HepG2 (cell line): ENCODE results near the gene CDH1. TPM values are rescaled to one million over a fixed set of nuclear protein-coding genes. Genes with fewer than 3 reads are reported as not detected.

Source experiments
- ATAC-seq: fragments of 200-7000 bp; cut with Tn5 transposase; 3 replicates; pipeline ENCODE4 v1.9.1; 2020; ENCODE audit warnings: mild to moderate bottlenecking, moderate library complexity
- BruUV-seq: library from RNA; stranded (reverse); fragments of 400-500 nt; replicated peaks from 2 replicates; lab custom pipeline; 2021; lab: Mats Ljungman, UMichigan
- CTCF ChIA-PET: fragments of 300-600 bp; formaldehyde crosslinking; extraction: SDS; loops from one replicate; lab custom pipeline; 2021; ENCODE audit warnings: low total read pairs, inconsistent platforms, low intra/inter-chr PET ratio; lab: Yijun Ruan, JAX
- POLR2A ChIA-PET: fragments of 350-600 bp; sonication (Branson Sonifier 250); formaldehyde crosslinking; loops from one replicate; lab custom pipeline; 2020; ENCODE audit warnings: antibody characterized with exemption, inconsistent platforms; lab: Yijun Ruan, JAX
- DNase-seq: peaks from one replicate; pipeline ENCODE4 v3.0.0-alpha.2; 2015; ENCODE audit warnings: low spot score
- FAIRE-seq: peaks from 3 replicates; lab custom pipeline; 2011; peaks lifted over from hg19 to GRCh38; lab: Jason Lieb, UNC
- H2AFZ ChIP-seq: one replicate; pipeline ENCODE4 v1.6.1; 2011; ENCODE audit warnings: low read length, inconsistent platforms
- H3K27ac ChIP-seq: fragments of 300-600 bp; 3 replicates; pipeline ENCODE4 v1.8.0; 2011; ENCODE audit warnings: mixed run types, mild to moderate bottlenecking, mixed read lengths, low read length, inconsistent platforms; ENCODE audit not compliant: insufficient read depth; ENCODE audit errors: extremely low read length
- H3K27me3 ChIP-seq, 2 experiments: fragments of 200-600 bp in 1 of 2; 2 replicates in 1 of 2; 3 replicates in 1 of 2; pipeline versions ENCODE4 v1.6.0 to v1.8.0; 2011; ENCODE audit warnings: low read length in 2 of 2, mild to moderate bottlenecking in 2 of 2, moderate library complexity in 2 of 2, inconsistent platforms in 1 of 2; ENCODE audit not compliant: insufficient read depth in 2 of 2, control insufficient read depth in 1 of 2
- H3K36me3 ChIP-seq, 2 experiments: fragments of 200-600 bp in 1 of 2; replicated peaks in 1 of 2; 2 replicates in 1 of 2; 3 replicates in 1 of 2; pipeline versions ENCODE4 v1.5.1 to v1.8.0; 2011; ENCODE audit warnings: low read length in 2 of 2, inconsistent platforms in 1 of 2; ENCODE audit not compliant: insufficient read depth in 2 of 2, control insufficient read depth in 1 of 2
- H3K4me1 ChIP-seq: 2 replicates; pipeline ENCODE4 v1.5.1; 2012; ENCODE audit warnings: low read length, inconsistent platforms; ENCODE audit not compliant: insufficient read depth
- H3K4me2 ChIP-seq: 2 replicates; pipeline ENCODE4 v1.6.0; 2011; ENCODE audit warnings: low read depth, low read length, inconsistent platforms
- H3K4me3 ChIP-seq, 3 experiments: fragments of 200-600 bp in 1 of 3; sonication (generic), shearing (Covaris generic) in 1 of 3; replicated peaks in 1 of 3; 2 replicates each; pipeline ENCODE4 v1.5.1; 2011 to 2016; ENCODE audit warnings: low read length in 3 of 3, inconsistent platforms in 2 of 3, low read depth in 2 of 3, mild to moderate bottlenecking in 2 of 3, control low read depth in 1 of 3, mixed read lengths in 1 of 3; ENCODE audit not compliant: insufficient read depth in 1 of 3
- H3K79me2 ChIP-seq: one replicate; pipeline ENCODE4 v1.6.1; 2011; ENCODE audit warnings: low read length, inconsistent platforms; ENCODE audit not compliant: insufficient read depth
- H3K9ac ChIP-seq: 2 replicates; pipeline ENCODE4 v1.6.0; 2011; ENCODE audit warnings: mild to moderate bottlenecking, low read depth, low read length, inconsistent platforms; ENCODE audit not compliant: insufficient read depth
- H3K9me3 ChIP-seq: 2 replicates; pipeline ENCODE4 v1.5.1; 2012; ENCODE audit warnings: mild to moderate bottlenecking, low read length
- H4K20me1 ChIP-seq: 2 replicates; pipeline ENCODE4 v1.6.0; 2011; ENCODE audit warnings: inconsistent platforms, mild to moderate bottlenecking, low read length, moderate library complexity; ENCODE audit not compliant: insufficient read depth
- CEBPB ChIP-seq: IDR thresholded peaks from 2 replicates; pipeline ENCODE4 v1.6.1; 2011; ENCODE audit warnings: low read depth, low read length, improper control_type of control experiment, borderline replicate concordance
- CENPX ChIP-seq: sonication (generic); formaldehyde crosslinking; IDR thresholded peaks from 2 replicates; pipeline ENCODE4 v1.9.0; 2021; ENCODE audit warnings: mild to moderate bottlenecking, missing genetic modification reagents, moderate library complexity
- EED ChIP-seq: sonication (generic); formaldehyde crosslinking; IDR thresholded peaks from 2 replicates; pipeline ENCODE4 v1.5.0; 2020; ENCODE audit warnings: mild to moderate bottlenecking, missing genetic modification reagents
- EP300 ChIP-seq, 3 experiments: sonication (generic) in 1 of 3; formaldehyde crosslinking in 1 of 3; IDR thresholded peaks; 2 replicates each; pipeline versions ENCODE4 v1.5.1 to v1.6.1; 2011 to 2020; ENCODE audit warnings: low read depth in 2 of 3, low read length in 2 of 3, borderline replicate concordance in 1 of 3, improper control_type of control experiment in 1 of 3, mild to moderate bottlenecking in 1 of 3, missing genetic modification reagents in 1 of 3, moderate library complexity in 1 of 3
- PCBP2 ChIP-seq: fragments of 200-400 bp; formaldehyde crosslinking; optimal IDR thresholded peaks from 2 replicates; pipeline ENCODE3; 2018; ENCODE audit warnings: low read length, low read depth; ENCODE audit not compliant: poor library complexity, severe bottlenecking
- PITX1 ChIP-seq: sonication (generic); formaldehyde crosslinking; IDR thresholded peaks from 2 replicates; pipeline ENCODE4 v1.5.1; 2020; ENCODE audit warnings: mild to moderate bottlenecking, missing genetic modification reagents
- RCOR2 ChIP-seq: IDR thresholded peaks from 2 replicates; pipeline ENCODE4 v1.6.1; 2016; ENCODE audit warnings: missing biosample characterization, missing genetic modification reagents
- SCMH1 ChIP-seq: sonication (generic); formaldehyde crosslinking; IDR thresholded peaks from 2 replicates; pipeline ENCODE4 v1.9.0; 2021; ENCODE audit warnings: missing genetic modification reagents, mild to moderate bottlenecking, borderline replicate concordance
- SOX13 ChIP-seq, 3 experiments: fragments of 450-650 bp in 1 of 3; sonication (generic) in 1 of 3; formaldehyde crosslinking in 1 of 3; IDR thresholded peaks in 2 of 3; conservative IDR thresholded peaks in 1 of 3; 2 replicates each; pipeline versions ENCODE4 v1.5.0 to v1.6.1; 2016 to 2020; ENCODE audit warnings: antibody characterized with exemption in 1 of 3, mild to moderate bottlenecking in 1 of 3, missing compliant biosample characterization in 1 of 3, missing genetic modification reagents in 1 of 3, moderate library complexity in 1 of 3
- SP140L ChIP-seq: sonication (generic); formaldehyde crosslinking; IDR thresholded peaks from 2 replicates; pipeline ENCODE4 v1.4.0; 2020; ENCODE audit warnings: missing genetic modification reagents, borderline replicate concordance
- ZC3H13 ChIP-seq: sonication (generic); formaldehyde crosslinking; IDR thresholded peaks from 2 replicates; pipeline ENCODE4 v1.8.1; 2023; ENCODE audit warnings: mild to moderate bottlenecking, missing genetic modification reagents, moderate library complexity
- ZMYM3 ChIP-seq: sonication (generic); formaldehyde crosslinking; IDR thresholded peaks from 2 replicates; pipeline ENCODE4 v1.5.1; 2020; ENCODE audit warnings: mild to moderate bottlenecking, missing genetic modification reagents
- ZNF121 ChIP-seq: sonication (generic); formaldehyde crosslinking; IDR thresholded peaks from 2 replicates; pipeline ENCODE4 v1.5.0; 2020; ENCODE audit warnings: mild to moderate bottlenecking, missing genetic modification reagents
- ZNF619 ChIP-seq: sonication (generic); formaldehyde crosslinking; IDR thresholded peaks from 2 replicates; pipeline ENCODE4 v1.4.0; 2020; ENCODE audit warnings: mild to moderate bottlenecking, missing genetic modification reagents
- ZNF629 ChIP-seq: sonication (generic); formaldehyde crosslinking; conservative IDR thresholded peaks from 2 replicates; pipeline ENCODE4 v1.5.0; 2020; ENCODE audit warnings: missing genetic modification reagents
- ZNF768 ChIP-seq: sonication (generic); formaldehyde crosslinking; IDR thresholded peaks from 2 replicates; pipeline ENCODE4 v1.4.0; 2020; ENCODE audit warnings: missing genetic modification reagents
- ZNF770 ChIP-seq: sonication (generic); formaldehyde crosslinking; IDR thresholded peaks from 2 replicates; pipeline ENCODE4 v1.5.0; 2020; ENCODE audit warnings: mild to moderate bottlenecking, missing genetic modification reagents
- ZNF782 ChIP-seq: sonication (generic); formaldehyde crosslinking; IDR thresholded peaks from 2 replicates; pipeline ENCODE4 v1.4.0; 2020; ENCODE audit warnings: missing genetic modification reagents, mild to moderate bottlenecking, borderline replicate concordance
- WGBS: methylation state at CpG from one replicate; pipeline ENCODE4 v1.1.6; 2017; ENCODE audit warnings: low lambda C conversion rate; 5-methylcytosine and 5-hydroxymethylcytosine counted together
- in situ Hi-C: cut with HindIII; loops from 2 replicates; pipeline ENCODE4 v1.10.0; 2017; ENCODE audit warnings: low pct_unique_long_range_greater_than_20kb; ENCODE audit not compliant: extremely low pct_ligation_motif_present
- intact Hi-C: fragments of 100-400 bp; cut with micrococcal nuclease; formaldehyde crosslinking; loops from one replicate; pipeline ENCODE4 v1.10.0; 2022; ENCODE audit not compliant: unreplicated experiment
- polyA plus RNA-seq, 8 experiments: library from polyadenylated mRNA; depleted of rRNA in 3 of 8; stranded (reverse) in 7 of 8; unstranded in 1 of 8; fragments of >200 nt; fragmentation: Illumina TruSeq in 4 of 8; extraction: Trizol in 4 of 8; gene quantifications; 2 replicates each; pipeline versions ENCODE4 v1.2.1 to v1.2.3, GENCODE V29; 2011 to 2016; ENCODE audit warnings: low read depth in 4 of 8, missing spikeins in 1 of 8, mixed read lengths in 1 of 8; ENCODE audit not compliant: insufficient read depth in 1 of 8
- total RNA-seq, 5 experiments: library from RNA; depleted of rRNA; stranded (reverse); fragments of >200 nt; fragmentation: Illumina TruSeq; extraction: Trizol; gene quantifications; 2 replicates each; pipeline ENCODE4 v1.2.3, GENCODE V29; 2016; ENCODE audit warnings: low read depth in 1 of 5
- TF ChIP-seq, protein P1 (sequence below): fragments of 450-650 bp; IDR thresholded peaks from 2 replicates; pipeline ENCODE4 v1.6.1; 2016

The CDH1 gene
- total and polyA plus RNA-seq, 2 of the 13 experiments (the other 11 are each of a cell fraction or from before 2014, with no cell fraction given) = 0.95 to 9.8 TPM

DNA sequence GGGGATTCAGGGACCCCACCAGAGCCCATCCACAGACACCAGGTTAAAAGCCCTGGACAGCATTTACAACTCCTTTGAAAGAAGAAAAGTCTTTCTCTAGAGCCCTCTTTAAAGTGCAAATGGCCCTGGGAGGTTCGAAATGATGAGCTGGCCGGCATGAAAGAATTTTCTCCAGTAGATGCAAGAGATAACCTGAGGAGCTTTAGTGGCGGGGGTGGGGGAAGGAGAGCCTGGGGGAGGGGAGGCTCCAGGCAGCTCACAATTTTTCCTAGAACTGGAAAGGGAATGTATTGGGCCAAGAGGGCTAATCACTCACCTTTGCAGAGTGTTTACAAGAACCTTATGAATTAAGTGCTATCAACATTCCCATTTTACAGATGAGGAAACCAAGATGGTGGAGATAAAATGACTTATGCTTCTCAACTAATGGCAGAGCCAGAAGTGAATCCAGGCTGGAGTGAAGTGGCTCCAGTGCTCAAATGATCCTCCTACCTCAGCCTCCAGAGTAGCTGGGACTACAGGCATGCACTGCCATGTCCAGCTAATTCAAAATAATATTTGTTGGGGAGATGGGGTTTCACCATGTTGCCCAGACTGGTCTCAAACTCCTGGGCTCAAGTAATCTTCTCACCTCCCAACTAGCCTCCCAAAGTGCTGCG lies 4.2 kb upstream of the CDH1 start (continued):
- TF ChIP-seq ZNF782 (CRISPR knock-in tag) = 0 out of 2 replicates have a peak, but pooled peaks have one; percentile 7
- TF ChIP-seq ZNF619 (CRISPR knock-in tag) = no peak
- no peak for TF ChIP-seq SCMH1 (CRISPR knock-in tag)
- TF ChIP-seq ZC3H13 (CRISPR knock-in tag) = no peak
- peak; percentile 82 for TF ChIP-seq ZNF629 (CRISPR knock-in tag)
- TF ChIP-seq, all 625 proteins: peak for 3

GRCh38 chr16:68733570-68733969 lies 3.5 kb upstream of the CDH1 start:
- no TSS peak for BruUV-seq
- Histone ChIP-seq H3K27ac (no peak overlapping the region), H3K9ac (no peak overlapping the region), H2AFZ (no peak overlapping the region), H3K27me3 (peaks cover 1 to 25% of the 10 kb centered on the region in 2 experiments; a peak in 3 of 5 replicates), H3K4me3 (no peak overlapping the region), H3K79me2 (no peaks in the 10 kb centered on the region), H3K4me2 (peak overlapping the region; percentile 54; the same call in 1 of the 2 replicates), H3K9me3 (no peaks in the 10 kb centered on the region), H3K36me3 (no peaks in the 10 kb centered on the region), H3K4me1 (peaks cover 68% of the 10 kb centered on the region), H4K20me1 (no peaks in the 10 kb centered on the region)
- ChIA-PET CTCF (no interaction called here), POLR2A (interaction anchor here (1.2 to 1.5 kb wide), 2 partner anchors 10 to 59 kb away, joined by 3 to 4 read pairs; no protein-coding TSS in a partner anchor)
- FAIRE-seq (no peak), DNase-seq (no peak), ATAC-seq (no peak)
- in situ Hi-C loops = no loop called here
- 4% methylated on average over 9 of the region's 9 CpGs for WGBS
- intact Hi-C loops = no loop called here
- TF ChIP-seq ZNF768 (CRISPR knock-in tag) (peak; percentile 90), EP300 (IDR thresholded peaks at IDR 0.05; ENCODE audit: low read depth in 2 of 2, low read length in 2 of 2) (peak in 1 of 2 experiments; percentile 31; a peak in 1 of 4 replicates), EP300 (CRISPR knock-in tag; IDR thresholded peaks at IDR 0.05; ENCODE audit: borderline replicate concordance) (no peak), SOX13 (IDR thresholded peaks at IDR 0.05) (no peak), SOX13 (CRISPR knock-in tag; conservative IDR thresholded peaks at IDR 0.05 in 1 of 2, IDR thresholded peaks at IDR 0.05 in 1 of 2) (peak in 1 of 2 experiments; percentile 9; a peak in 1 of 4 replicates), EED (no peak), ZMYM3 (CRISPR knock-in tag) (peak; percentile 64), ZNF121 (CRISPR knock-in tag) (peak; percentile 98), ZNF770 (0 out of 2 replicates have a peak, but pooled peaks have one; percentile 8), PITX1 (CRISPR knock-in tag) (no peak), RCOR2 (CRISPR knock-in tag) (0 out of 2 replicates have a peak, but pooled peaks have one; percentile 34), CEBPB (peak; percentile 17; the same call in 1 of the 2 replicates), SP140L (CRISPR knock-in tag) (no peak), PCBP2 (no peak), CENPX (CRISPR knock-in tag) (no peak)
- TF ChIP-seq, protein P1, sequence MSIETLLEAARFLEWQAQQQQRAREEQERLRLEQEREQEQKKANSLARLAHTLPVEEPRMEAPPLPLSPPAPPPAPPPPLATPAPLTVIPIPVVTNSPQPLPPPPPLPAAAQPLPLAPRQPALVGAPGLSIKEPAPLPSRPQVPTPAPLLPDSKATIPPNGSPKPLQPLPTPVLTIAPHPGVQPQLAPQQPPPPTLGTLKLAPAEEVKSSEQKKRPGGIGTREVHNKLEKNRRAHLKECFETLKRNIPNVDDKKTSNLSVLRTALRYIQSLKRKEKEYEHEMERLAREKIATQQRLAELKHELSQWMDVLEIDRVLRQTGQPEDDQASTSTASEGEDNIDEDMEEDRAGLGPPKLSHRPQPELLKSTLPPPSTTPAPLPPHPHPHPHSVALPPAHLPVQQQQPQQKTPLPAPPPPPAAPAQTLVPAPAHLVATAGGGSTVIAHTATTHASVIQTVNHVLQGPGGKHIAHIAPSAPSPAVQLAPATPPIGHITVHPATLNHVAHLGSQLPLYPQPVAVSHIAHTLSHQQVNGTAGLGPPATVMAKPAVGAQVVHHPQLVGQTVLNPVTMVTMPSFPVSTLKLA = no peak
